NCI-H524 treated with DMSO at 0.1 percent for 48 hours (cell line): ENCODE data around the gene ARMS2.

Experiments
- DNase-seq: peaks from one replicate; lab custom pipeline; 2025; lab: John Stamatoyannopoulos, UW

Gene ARMS2

GRCh38 chr10:122494833-122495232, 40.4 kb downstream of the ARMS2 start:
- DNase-seq = no peak

- DNase-seq = no peak
These were observed 41.2 kb downstream of the ARMS2 start for GRCh38 chr10:122495406-122496340.

- no peak for DNase-seq
These were observed 42.8 kb downstream of the ARMS2 start for GRCh38 chr10:122497241-122497640.

- no peak for DNase-seq
These were observed 44.1 kb downstream of the ARMS2 start for GRCh38 chr10:122498521-122498920.

GRCh38 chr10:122499012-122499411, 44.6 kb downstream of the ARMS2 start:
- no peak for DNase-seq

DNA sequence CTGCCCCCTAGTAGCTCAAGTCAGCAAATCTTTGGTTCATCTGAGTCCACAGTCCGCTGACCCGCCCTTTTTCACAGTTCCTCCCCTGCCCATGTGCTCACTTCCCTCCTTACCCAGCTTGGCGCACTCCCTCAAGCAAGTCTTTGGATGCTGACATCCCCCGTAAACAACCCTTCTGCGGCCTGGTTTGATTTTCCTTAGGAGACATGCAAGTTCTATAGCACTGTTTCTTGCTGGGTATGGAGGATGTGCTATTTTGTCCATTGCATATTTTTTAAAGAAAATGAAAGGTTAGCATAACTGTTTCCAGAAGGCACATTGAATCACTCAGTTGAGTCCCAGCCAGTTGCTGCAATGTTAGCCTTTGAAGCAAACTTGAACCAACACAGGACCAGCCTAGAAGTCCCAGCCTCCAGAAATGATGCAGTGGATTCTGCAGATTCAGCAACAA, 45.1 kb downstream of the ARMS2 start:
- DNase-seq = no peak

DNA sequence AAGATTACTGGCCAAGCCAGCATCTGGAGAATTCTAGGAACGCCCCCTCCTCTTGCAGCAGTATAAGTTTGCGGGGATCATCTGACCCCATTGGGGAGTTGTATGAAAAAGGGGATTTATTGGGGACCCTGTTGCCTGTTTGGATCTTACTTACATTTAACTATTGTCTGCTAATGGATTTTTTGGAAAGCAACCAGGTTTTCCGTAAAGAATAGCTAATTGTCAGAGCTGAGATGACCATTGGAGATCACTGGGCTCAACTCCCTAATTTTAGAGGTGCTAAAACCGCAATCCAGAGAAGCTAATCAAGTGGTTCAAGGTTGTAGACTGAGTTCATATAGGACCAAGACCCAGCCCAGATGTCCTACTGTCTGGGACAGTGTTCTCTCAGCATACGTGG, 45.7 kb downstream of the ARMS2 start:
- DNase-seq = no peak

GRCh38 chr10:122500726-122501125, 46.3 kb downstream of the ARMS2 start:
- no peak for DNase-seq

DNA sequence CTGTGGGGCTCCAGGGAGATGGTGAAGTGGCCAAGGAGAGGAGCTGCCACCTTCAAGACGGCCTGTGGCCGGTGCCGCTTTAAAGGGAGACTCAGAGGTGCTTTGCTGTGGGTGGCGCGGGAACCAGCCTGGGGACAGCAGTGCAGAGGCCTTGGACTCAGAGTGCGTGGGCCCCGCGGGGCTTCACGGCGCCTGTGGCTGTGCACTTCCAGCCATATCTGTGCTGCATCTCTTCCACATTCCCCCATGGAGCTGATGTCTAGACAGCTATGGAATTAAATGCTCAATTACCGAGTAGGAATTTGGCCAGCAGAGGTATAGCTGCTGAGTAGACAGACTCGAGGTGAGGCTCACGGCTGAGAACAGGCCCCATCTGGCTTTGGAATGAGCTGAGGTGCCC, 48.6 kb downstream of the ARMS2 start:
- DNase-seq = no peak

GRCh38 chr10:122503886-122504609, 49.6 kb downstream of the ARMS2 start:
- DNase-seq = no peak

- DNase-seq = no peak
These were observed 50.1 kb downstream of the ARMS2 start for GRCh38 chr10:122504610-122504950.

GRCh38 chr10:122505011-122505410, 50.6 kb downstream of the ARMS2 start:
- DNase-seq = no peak

- no peak for DNase-seq
These were observed 51.6 kb downstream of the ARMS2 start for GRCh38 chr10:122505885-122506645.
